NCI-H774 (cell line): ENCODE data around the gene SIK3.
"Not testable (repeated sequence)": the region's sequence is repeated elsewhere in the genome, so short reads cannot be mapped to it uniquely, and the experiment has no call there.

Source experiments
- DNase-seq: peaks from one replicate; lab custom pipeline; 2025; lab: John Stamatoyannopoulos, UW

The SIK3 gene

GRCh38 chr11:116825854-116826750 lies 272.1 kb downstream of the SIK3 start:
- no peak for DNase-seq

- DNase-seq: no peak
Observed at GRCh38 chr11:116825434-116825833, 272.8 kb downstream of the SIK3 start.

- DNase-seq: no peak
Observed at GRCh38 chr11:116823031-116823843, 275.0 kb downstream of the SIK3 start, which contains the start of gene APOA4. Gene APOA4 (minus strand): TSS chr11:116823304. CDS start chr11:116823191, 113 bp downstream.

GRCh38 chr11:116822575-116822974 lies 275.7 kb downstream of the SIK3 start:
- no peak for DNase-seq

GRCh38 chr11:116821050-116821918 lies 276.9 kb downstream of the SIK3 start:
- DNase-seq: no peak

GRCh38 chr11:116819049-116819448 lies 279.2 kb downstream of the SIK3 start:
- no peak for DNase-seq

GRCh38 chr11:116814502-116814901 lies 283.7 kb downstream of the SIK3 start:
- no peak for DNase-seq

- no peak for DNase-seq
Observed at GRCh38 chr11:116813781-116814471, 284.3 kb downstream of the SIK3 start.

GRCh38 chr11:116813170-116813569 lies 285.1 kb downstream of the SIK3 start:
- DNase-seq: no peak

GRCh38 chr11:116812109-116812508 lies 286.1 kb downstream of the SIK3 start:
- DNase-seq: no peak

- no peak for DNase-seq
Observed at GRCh38 chr11:116811194-116811593, 287.0 kb downstream of the SIK3 start.

GRCh38 chr11:116808262-116809175 lies 289.7 kb downstream of the SIK3 start:
- DNase-seq: no peak

- DNase-seq: no peak
Observed at GRCh38 chr11:116807601-116808261, 290.5 kb downstream of the SIK3 start.

- DNase-seq: no peak
Observed at GRCh38 chr11:116804001-116804400, 294.2 kb downstream of the SIK3 start.

GRCh38 chr11:116801662-116802061 lies 296.6 kb downstream of the SIK3 start:
- not testable (repeated sequence) for DNase-seq

- DNase-seq: no peak
Observed at GRCh38 chr11:116800610-116801009, 297.6 kb downstream of the SIK3 start.

- no peak for DNase-seq
Observed at GRCh38 chr11:116798368-116798767, 299.9 kb downstream of the SIK3 start.

- DNase-seq: no peak
Observed at GRCh38 chr11:116797816-116798215, 300.4 kb downstream of the SIK3 start.

GRCh38 chr11:116796548-116796947 lies 301.7 kb downstream of the SIK3 start:
- no peak for DNase-seq

- no peak for DNase-seq
Observed at GRCh38 chr11:116794851-116795250, 303.4 kb downstream of the SIK3 start.
